GM20431 (cell line): ENCODE data around the gene TAB3.

Experiments used
- in situ Hi-C: fragments of 300-500 bp; cut with MseI, MboI; formaldehyde crosslinking; loops from one replicate; pipeline ENCODE4 v1.15.0; 2020; ENCODE audit warnings: low sequenced_read_pairs; ENCODE audit not compliant: unreplicated experiment

The TAB3 gene

GRCh38 chrX:30786374-30786773 lies 102.7 kb downstream of the TAB3 start:
- in situ Hi-C loops, result no loop called here

DNA sequence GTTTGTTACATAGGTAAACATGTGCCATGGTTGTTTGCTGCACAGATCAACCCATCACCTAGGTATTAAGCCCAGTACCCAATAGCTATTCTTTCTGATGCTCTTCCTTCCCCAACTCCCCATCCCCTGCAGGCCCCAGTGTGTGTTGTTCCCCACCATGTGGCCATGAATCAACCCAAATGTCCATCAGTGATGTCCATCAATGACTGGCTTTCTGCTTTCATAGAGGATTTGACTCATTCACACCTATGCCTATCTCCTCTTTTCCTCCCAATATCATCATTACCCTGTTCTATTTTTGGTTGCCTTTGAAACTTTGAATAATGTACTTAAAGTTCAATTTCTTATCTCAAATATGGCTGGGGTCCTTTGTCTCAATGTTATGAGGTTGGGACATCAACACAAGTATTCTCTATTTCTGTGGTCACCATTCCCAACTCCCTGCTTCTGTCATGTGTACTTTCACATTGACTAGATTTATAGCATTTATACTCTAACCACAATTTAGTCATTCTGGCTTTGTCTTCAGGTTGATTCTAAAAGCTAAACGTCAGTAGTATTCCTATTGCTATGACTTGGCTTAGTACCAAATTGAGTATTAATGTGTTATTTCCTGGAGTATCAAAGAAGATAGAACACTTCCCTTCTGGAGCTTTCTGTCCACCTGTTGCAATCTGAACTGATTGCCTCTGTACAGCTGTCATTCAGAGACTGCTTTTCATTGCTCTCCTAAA lies 107.2 kb downstream of the TAB3 start:
- in situ Hi-C loops, result no loop called here

- in situ Hi-C loops, result no loop called here
Measured at GRCh38 chrX:30779453-30780030, 109.5 kb downstream of the TAB3 start.

DNA sequence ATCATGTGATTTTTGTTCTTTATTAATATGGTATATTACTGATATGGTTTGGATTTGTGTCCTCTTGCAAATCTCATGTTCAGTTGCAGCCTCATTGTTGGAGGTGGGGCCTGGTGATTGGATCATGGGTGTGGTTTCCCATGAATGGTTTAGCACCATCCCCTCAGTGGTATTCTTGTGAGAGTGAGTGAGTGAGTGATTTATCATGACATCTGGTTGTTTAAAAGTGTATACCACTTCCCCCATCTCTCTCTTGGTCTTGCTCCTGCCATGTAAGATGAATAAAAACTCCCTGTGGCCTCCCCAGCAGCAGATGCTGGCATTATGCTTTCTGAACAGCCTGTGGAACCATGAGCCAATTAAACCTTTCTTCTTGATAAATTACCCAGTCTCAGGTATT lies 111.5 kb downstream of the TAB3 start:
- in situ Hi-C loops, result no loop called here
